Measurements from ENCODE around the gene EIF1.

- TF ChIP-seq CTCF (IDR thresholded peaks at IDR 0.05) (no peak), POLR2A (IDR thresholded peaks at IDR 0.05) (no peak)
Measured at GRCh38 chr17:41680426-41681040, 8.2 kb upstream of the EIF1 start.
